HL-60 (cell line): Measurements from ENCODE around the gene LRRC49.

Experiments used
- DNase-seq, 2 experiments: peaks; one replicate each; pipeline ENCODE4 v3.0.0-alpha.2; 2010 to 2020; ENCODE audit warnings: low read depth in 1 of 2, low spot score in 1 of 2
- H3K27ac ChIP-seq: fragments of 250-450 bp; sonication (Bioruptor Pico); replicated peaks from 2 replicates; pipeline ENCODE4 v1.5.1; 2020; ENCODE audit warnings: mild to moderate bottlenecking, moderate library complexity
- H3K27me3 ChIP-seq: fragments of 250-450 bp; sonication (Bioruptor Pico); 2 replicates; pipeline ENCODE4 v1.5.1; 2021; ENCODE audit warnings: mild to moderate bottlenecking, moderate library complexity; ENCODE audit not compliant: insufficient read depth, poor library complexity, severe bottlenecking
- H3K4me3 ChIP-seq: replicated peaks from 2 replicates; pipeline ENCODE4 v1.5.1; 2011; ENCODE audit warnings: mild to moderate bottlenecking, control low read depth, low read length; ENCODE audit not compliant: insufficient read depth
- GABPA ChIP-seq: IDR thresholded peaks from 2 replicates; pipeline ENCODE4 v1.6.1; 2012; ENCODE audit warnings: low read depth
- POLR2AphosphoS5 ChIP-seq: IDR thresholded peaks from 2 replicates; pipeline ENCODE4 v1.6.1; 2012; ENCODE audit warnings: low read depth
- SPI1 ChIP-seq: IDR thresholded peaks from 2 replicates; pipeline ENCODE4 v1.6.1; 2012; ENCODE audit warnings: low read depth, mild to moderate bottlenecking, borderline replicate concordance
- TF ChIP-seq, protein P1 (sequence below): IDR thresholded peaks from one replicate; pipeline ENCODE4 v1.5.1; 2011; ENCODE audit warnings: low read length, control low read depth, inconsistent platforms; ENCODE audit not compliant: insufficient read depth
- TF ChIP-seq, protein P2 (sequence below): IDR thresholded peaks from 2 replicates; pipeline ENCODE4 v1.6.1; 2012; ENCODE audit warnings: low read depth; ENCODE audit not compliant: insufficient replicate concordance

LRRC49 gene

DNA sequence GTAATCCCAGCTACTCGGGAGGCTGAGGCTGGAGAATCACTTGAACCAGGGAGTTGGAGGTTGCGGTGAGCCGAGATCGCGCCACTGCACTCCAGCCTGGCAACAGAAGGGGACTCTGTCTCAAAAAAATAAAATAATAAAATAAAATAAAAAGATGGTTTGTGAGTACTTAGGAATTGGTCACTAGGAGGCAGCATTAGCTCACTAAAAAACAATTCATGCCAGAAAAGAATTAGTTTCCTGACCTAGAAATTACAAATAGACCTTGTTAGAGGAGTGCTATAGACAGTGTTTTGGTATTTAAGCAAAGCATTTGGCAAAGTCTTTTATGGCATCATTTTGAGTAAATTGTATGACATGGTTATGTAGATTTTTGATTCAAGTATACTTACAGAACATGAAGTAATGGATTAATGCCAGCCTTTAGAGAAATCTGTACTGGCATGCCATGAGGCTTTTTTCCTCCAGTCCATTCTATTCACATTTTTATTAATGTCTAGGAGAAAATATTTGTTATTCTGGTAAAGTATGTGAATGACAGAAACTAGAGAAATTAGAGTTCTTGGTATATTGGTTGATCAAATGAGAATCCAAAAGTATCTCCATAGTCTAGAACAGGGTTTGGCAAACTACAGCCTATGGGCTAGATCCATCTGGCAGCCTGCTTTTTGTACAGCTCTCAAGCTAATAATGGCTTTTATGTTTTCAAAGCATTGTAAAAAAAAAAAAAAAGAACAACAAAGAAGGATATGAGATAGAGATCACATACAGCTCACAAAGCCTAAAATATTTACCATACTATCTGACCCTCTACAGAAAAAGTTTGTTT, 81.6 kb downstream of the LRRC49 start:
- H3K27me3 ChIP-seq: no peaks in the 10 kb centered on the region
- TF ChIP-seq POLR2AphosphoS5 (no peak), GABPA (no peak), SPI1 (no peak)
- TF ChIP-seq, protein P1, sequence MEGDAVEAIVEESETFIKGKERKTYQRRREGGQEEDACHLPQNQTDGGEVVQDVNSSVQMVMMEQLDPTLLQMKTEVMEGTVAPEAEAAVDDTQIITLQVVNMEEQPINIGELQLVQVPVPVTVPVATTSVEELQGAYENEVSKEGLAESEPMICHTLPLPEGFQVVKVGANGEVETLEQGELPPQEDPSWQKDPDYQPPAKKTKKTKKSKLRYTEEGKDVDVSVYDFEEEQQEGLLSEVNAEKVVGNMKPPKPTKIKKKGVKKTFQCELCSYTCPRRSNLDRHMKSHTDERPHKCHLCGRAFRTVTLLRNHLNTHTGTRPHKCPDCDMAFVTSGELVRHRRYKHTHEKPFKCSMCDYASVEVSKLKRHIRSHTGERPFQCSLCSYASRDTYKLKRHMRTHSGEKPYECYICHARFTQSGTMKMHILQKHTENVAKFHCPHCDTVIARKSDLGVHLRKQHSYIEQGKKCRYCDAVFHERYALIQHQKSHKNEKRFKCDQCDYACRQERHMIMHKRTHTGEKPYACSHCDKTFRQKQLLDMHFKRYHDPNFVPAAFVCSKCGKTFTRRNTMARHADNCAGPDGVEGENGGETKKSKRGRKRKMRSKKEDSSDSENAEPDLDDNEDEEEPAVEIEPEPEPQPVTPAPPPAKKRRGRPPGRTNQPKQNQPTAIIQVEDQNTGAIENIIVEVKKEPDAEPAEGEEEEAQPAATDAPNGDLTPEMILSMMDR: no peak
- TF ChIP-seq, protein P2, sequence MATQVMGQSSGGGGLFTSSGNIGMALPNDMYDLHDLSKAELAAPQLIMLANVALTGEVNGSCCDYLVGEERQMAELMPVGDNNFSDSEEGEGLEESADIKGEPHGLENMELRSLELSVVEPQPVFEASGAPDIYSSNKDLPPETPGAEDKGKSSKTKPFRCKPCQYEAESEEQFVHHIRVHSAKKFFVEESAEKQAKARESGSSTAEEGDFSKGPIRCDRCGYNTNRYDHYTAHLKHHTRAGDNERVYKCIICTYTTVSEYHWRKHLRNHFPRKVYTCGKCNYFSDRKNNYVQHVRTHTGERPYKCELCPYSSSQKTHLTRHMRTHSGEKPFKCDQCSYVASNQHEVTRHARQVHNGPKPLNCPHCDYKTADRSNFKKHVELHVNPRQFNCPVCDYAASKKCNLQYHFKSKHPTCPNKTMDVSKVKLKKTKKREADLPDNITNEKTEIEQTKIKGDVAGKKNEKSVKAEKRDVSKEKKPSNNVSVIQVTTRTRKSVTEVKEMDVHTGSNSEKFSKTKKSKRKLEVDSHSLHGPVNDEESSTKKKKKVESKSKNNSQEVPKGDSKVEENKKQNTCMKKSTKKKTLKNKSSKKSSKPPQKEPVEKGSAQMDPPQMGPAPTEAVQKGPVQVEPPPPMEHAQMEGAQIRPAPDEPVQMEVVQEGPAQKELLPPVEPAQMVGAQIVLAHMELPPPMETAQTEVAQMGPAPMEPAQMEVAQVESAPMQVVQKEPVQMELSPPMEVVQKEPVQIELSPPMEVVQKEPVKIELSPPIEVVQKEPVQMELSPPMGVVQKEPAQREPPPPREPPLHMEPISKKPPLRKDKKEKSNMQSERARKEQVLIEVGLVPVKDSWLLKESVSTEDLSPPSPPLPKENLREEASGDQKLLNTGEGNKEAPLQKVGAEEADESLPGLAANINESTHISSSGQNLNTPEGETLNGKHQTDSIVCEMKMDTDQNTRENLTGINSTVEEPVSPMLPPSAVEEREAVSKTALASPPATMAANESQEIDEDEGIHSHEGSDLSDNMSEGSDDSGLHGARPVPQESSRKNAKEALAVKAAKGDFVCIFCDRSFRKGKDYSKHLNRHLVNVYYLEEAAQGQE: no peak
- no peak overlapping the region for H3K4me3 ChIP-seq
- DNase-seq: no peak
- H3K27ac ChIP-seq: no peak overlapping the region

DNA sequence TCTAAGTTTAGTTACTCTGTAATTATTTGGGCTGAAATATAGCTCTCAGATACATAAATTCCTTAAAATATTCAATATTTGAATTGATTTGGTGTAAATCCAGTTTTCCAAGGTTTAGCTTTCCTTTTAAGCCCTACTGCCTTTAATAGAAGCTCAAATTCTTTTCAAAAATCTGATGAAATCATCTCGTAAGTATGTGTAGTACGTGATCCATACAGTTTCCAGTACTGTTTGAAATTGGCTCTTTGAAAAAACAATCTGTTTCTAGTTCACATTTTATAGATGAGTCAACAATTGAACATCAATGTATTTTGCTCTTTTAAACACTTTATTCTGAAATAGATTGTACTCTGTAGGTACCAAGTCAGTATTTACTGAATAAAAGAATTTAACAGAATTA, 84.2 kb downstream of the LRRC49 start:
- TF ChIP-seq, protein P2: no peak
- Histone ChIP-seq H3K4me3 (no peak overlapping the region), H3K27me3 (no peaks in the 10 kb centered on the region), H3K27ac (no peak overlapping the region)
- DNase-seq: no peak

DNA sequence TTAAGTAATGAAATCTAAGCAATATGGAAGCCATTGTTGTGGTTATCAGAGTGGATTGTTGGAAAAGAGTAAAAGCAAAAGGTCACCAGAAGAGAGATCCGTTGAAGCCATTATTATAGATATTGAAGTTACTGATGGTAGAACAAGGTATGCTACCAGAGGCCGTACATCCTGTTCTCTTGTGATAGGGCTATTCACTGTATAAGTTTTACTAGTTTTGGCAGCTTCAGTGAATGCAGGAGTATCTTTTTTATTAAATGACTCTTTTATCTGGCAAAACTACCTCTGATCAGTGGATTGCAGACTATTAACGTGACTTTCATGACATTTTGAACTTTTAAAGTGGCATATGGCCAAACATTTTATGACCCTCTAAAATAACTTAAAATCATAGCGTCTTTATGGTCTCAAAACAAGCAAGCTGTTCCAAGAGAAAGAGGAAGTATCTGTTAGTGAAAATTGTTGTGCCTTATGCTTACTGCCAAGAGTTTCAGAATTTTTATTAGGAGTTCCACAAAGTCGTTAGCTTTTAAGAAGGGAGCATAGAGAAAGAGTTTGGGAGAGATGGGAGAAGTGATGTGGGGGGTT, 102.9 kb downstream of the LRRC49 start:
- no peak for DNase-seq

More for the DNA sequence above, 102.9 kb downstream of the LRRC49 start:
- no peak overlapping the region for H3K27ac ChIP-seq
- TF ChIP-seq SPI1 (no peak), POLR2AphosphoS5 (no peak), GABPA (no peak)
- TF ChIP-seq, protein P1: no peak
- TF ChIP-seq, protein P2: no peak
- H3K4me3 ChIP-seq: no peak overlapping the region
- peaks cover 2% of the 10 kb centered on the region for H3K27me3 ChIP-seq
